Ascending aorta (tissue), 2 donors: ENCODE data around the gene CBR3. TPM values are rescaled to one million over a fixed set of nuclear protein-coding genes. Genes with fewer than 3 reads are reported as not detected.
A peak's percentile ranks its signal among the peaks of the same experiment; 100 is the strongest.

Experiments used
- DNase-seq, 2 donors: peaks; one replicate each; pipeline ENCODE4 v3.0.0-alpha.2; 2019; ENCODE audit warnings: low spot score in 2 of 2
- H3K27ac ChIP-seq, 2 donors: fragments of 200-600 bp; sonication (generic); one replicate each; pipeline ENCODE4 v1.5.1; 2016 to 2017; ENCODE audit warnings: mild to moderate bottlenecking in 1 of 2
- H3K27me3 ChIP-seq: fragments of 200-600 bp; sonication (generic); one replicate; pipeline ENCODE4 v1.5.1; 2017
- H3K36me3 ChIP-seq, 2 donors: fragments of 200-600 bp; sonication (generic); one replicate each; pipeline ENCODE4 v1.5.1; 2016
- H3K4me1 ChIP-seq, 2 donors: fragments of 200-600 bp; sonication (generic); one replicate each; pipeline ENCODE4 v1.5.1; 2016 to 2017; ENCODE audit warnings: mild to moderate bottlenecking in 1 of 2
- H3K4me3 ChIP-seq, 2 donors: fragments of 200-600 bp; sonication (generic); one replicate each; pipeline ENCODE4 v1.5.1; 2016 to 2017; ENCODE audit warnings: mild to moderate bottlenecking in 1 of 2
- H3K9me3 ChIP-seq, 2 donors: fragments of 200-600 bp; sonication (generic); one replicate each; pipeline ENCODE4 v1.5.1; 2016
- CTCF ChIP-seq, 3 experiments: fragments of 200-600 bp in 2 of 3; fragments of 450-650 bp in 1 of 3; sonication (generic) in 2 of 3; IDR thresholded peaks; one replicate each; pipeline ENCODE4 v1.5.1; 2016 to 2019; ENCODE audit warnings: antibody characterized with exemption in 3 of 3, mild to moderate bottlenecking in 1 of 3, moderate library complexity in 1 of 3
- intact Hi-C: fragments of 100-400 bp; cut with DNase I; formaldehyde crosslinking; loops from one replicate; pipeline ENCODE4 v1.15.1; 2023
- total RNA-seq: library from RNA; depleted of rRNA; stranded (reverse); fragments of >200 nt; gene quantifications from one replicate; pipeline ENCODE4 v1.1.0, GENCODE V29; 2016

CBR3 gene
- 59.2 TPM for total RNA-seq

GRCh38 chr21:36134803-36135390 lies at the start of gene CBR3:
Gene CBR3 (plus strand): TSS chr21:36135079. CDS start chr21:36135193, 114 bp downstream.
- TF ChIP-seq CTCF (IDR thresholded peaks at IDR 0.05) = no peak
- Histone ChIP-seq H3K4me1 (peaks cover 0 to 11% of the 10 kb centered on the region in 2 donors), H3K27ac (peak within 1 kb of the TSS; percentile 89 to 90), H3K4me3 (peak within 1 kb of the TSS; percentile 79 to 86), H3K36me3 (peaks cover 0 to 6% of the 10 kb centered on the region in 2 donors), H3K27me3 (no peaks in the 10 kb centered on the region), H3K9me3 (no peaks in the 10 kb centered on the region)
- peak in 1 of 2 donors; percentile 86 for DNase-seq
- intact Hi-C loops = loop anchor here (1.0 to 2.0 kb wide), 2 partner anchors 21 to 186 kb away; partner anchors contain the start of genes DOP1B and MORC3

- H3K4me1 ChIP-seq = no peaks in the 10 kb centered on the region
- no peaks in the 10 kb centered on the region for H3K36me3 ChIP-seq
- H3K9me3 ChIP-seq = no peaks in the 10 kb centered on the region
- no peak for DNase-seq
- H3K27me3 ChIP-seq = no peaks in the 10 kb centered on the region
- intact Hi-C loops = no loop called here
- no peak for TF ChIP-seq CTCF (IDR thresholded peaks at IDR 0.05)
- no peak overlapping the region for H3K4me3 ChIP-seq
- no peak overlapping the region for H3K27ac ChIP-seq
These were observed 47.3 kb upstream of the CBR3 start for GRCh38 chr21:36087362-36088138.

GRCh38 chr21:36089946-36090345 lies 44.9 kb upstream of the CBR3 start:
- H3K27me3 ChIP-seq = no peaks in the 10 kb centered on the region
- no peak for TF ChIP-seq CTCF (IDR thresholded peaks at IDR 0.05)
- no peaks in the 10 kb centered on the region for H3K9me3 ChIP-seq
- no peaks in the 10 kb centered on the region for H3K36me3 ChIP-seq
- no peak overlapping the region for H3K4me3 ChIP-seq
- intact Hi-C loops = no loop called here
- no peak overlapping the region for H3K27ac ChIP-seq
- no peak for DNase-seq
- H3K4me1 ChIP-seq = no peaks in the 10 kb centered on the region

GRCh38 chr21:36092681-36093080 lies 42.2 kb upstream of the CBR3 start:
- Histone ChIP-seq H3K36me3 (no peaks in the 10 kb centered on the region), H3K4me3 (no peak overlapping the region), H3K27me3 (no peaks in the 10 kb centered on the region), H3K4me1 (no peaks in the 10 kb centered on the region), H3K9me3 (no peaks in the 10 kb centered on the region), H3K27ac (no peak overlapping the region)
- no peak for DNase-seq
- intact Hi-C loops = no loop called here
- TF ChIP-seq CTCF (IDR thresholded peaks at IDR 0.05) = no peak

GRCh38 chr21:36093512-36093911 lies 41.4 kb upstream of the CBR3 start:
- no peaks in the 10 kb centered on the region for H3K4me1 ChIP-seq
- H3K4me3 ChIP-seq = no peak overlapping the region
- H3K27me3 ChIP-seq = no peaks in the 10 kb centered on the region
- no peak overlapping the region for H3K27ac ChIP-seq
- no peaks in the 10 kb centered on the region for H3K36me3 ChIP-seq
- no peak for DNase-seq
- TF ChIP-seq CTCF (IDR thresholded peaks at IDR 0.05) = no peak
- no peaks in the 10 kb centered on the region for H3K9me3 ChIP-seq
- intact Hi-C loops = no loop called here
